Inflammatory macrophage treated with lipopolysaccharide for 4 hours (primary cell): ENCODE results near the gene AP2M1.
"Not testable (repeated sequence)": the region's sequence is repeated elsewhere in the genome, so short reads cannot be mapped to it uniquely, and the experiment has no call there.

Experiments
- DNase-seq: peaks from one replicate; pipeline ENCODE4 v3.0.0-alpha.2; 2020

AP2M1 gene

DNA sequence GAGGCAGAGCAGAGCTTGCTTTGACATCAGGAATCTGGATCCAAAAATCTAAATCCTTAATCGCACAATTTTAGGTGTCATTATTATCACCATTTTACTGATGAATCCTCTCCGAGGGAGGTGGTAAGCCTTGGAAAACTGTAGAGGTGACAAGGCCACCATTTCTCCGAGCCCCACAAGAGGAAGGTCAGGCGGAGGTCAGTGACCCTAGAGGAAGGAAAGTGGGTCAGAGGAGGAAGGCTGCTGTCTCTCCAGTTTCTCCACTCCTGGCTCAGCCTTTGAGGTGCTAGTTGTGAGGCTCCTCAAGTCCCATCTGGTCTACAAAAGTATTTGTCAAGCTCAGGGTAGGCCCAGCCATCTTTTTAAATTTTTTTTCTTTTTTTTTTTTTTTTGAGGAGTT lies 16.3 kb upstream of the AP2M1 start:
- no peak for DNase-seq

GRCh38 chr3:184160456-184160855 lies 14.2 kb upstream of the AP2M1 start:
- DNase-seq: peak; percentile 63

DNA sequence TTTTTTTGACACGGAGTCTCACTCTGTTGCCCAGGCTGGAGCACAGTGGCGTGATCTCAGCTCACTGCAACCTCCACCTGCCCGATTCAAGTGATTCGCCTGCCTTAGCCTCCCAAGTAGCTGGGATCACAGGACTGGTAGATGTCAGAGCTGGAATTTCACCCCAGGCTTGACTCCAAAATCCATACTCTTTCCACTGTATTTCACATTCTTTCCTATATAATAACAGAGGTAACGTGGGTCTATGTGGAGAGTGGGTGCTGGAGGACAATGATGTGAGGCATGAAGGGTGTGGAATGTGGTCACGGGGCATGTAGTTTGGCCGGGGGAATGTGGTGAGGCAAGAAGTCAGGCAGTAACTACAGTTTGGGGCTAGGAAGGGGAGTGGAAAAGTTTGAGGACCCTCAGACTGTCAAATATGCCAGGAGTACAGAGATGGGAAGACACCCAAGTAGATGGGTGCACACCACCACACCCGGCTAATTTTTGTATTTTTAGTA lies 12.0 kb upstream of the AP2M1 start:
- not testable (repeated sequence) for DNase-seq

GRCh38 chr3:184164648-184165330 lies 9.9 kb upstream of the AP2M1 start:
- DNase-seq: no peak

DNA sequence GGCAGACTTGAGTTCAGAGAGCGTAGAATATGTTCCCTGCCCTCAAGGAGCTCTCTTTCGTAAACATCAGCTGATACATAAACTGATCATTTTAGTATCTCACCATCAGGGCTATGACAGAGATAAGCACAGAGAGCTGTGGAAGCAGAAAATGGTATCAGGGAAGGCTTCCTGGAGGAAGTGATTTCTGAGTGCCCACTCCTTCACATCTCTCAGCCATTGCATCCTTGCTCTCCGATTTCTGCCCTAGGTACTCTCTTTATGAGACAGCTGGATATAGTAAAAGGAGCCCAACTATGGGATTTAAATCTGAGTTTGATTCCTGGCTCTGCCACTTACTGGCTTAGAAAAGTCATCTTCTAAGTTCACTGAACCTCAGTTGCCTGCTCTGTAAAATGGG lies 9.1 kb upstream of the AP2M1 start:
- DNase-seq: no peak

GRCh38 chr3:184166671-184167070 lies 8.0 kb upstream of the AP2M1 start:
- no peak for DNase-seq

DNA sequence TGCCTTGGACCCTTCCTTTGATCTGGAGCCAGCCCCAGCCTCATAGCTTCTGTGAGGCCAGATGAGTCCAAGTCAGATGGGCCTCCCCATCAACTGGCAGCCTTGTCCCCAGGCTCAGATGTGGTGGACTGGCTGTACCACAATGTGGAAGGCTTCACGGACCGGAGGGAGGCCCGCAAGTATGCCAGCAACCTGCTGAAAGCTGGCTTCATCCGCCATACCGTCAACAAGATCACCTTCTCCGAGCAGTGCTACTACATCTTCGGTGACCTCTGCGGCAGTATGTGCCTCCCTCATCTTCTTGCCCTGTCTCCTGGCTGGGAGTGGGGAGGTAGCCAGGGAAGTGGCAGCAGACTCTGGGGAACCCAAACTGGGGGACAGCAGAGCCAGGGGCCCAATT lies 6.9 kb upstream of the AP2M1 start:
- no peak for DNase-seq

GRCh38 chr3:184168363-184169120 lies 6.1 kb upstream of the AP2M1 start:
- no peak for DNase-seq

GRCh38 chr3:184169896-184170875 lies 4.5 kb upstream of the AP2M1 start:
- no peak for DNase-seq

DNA sequence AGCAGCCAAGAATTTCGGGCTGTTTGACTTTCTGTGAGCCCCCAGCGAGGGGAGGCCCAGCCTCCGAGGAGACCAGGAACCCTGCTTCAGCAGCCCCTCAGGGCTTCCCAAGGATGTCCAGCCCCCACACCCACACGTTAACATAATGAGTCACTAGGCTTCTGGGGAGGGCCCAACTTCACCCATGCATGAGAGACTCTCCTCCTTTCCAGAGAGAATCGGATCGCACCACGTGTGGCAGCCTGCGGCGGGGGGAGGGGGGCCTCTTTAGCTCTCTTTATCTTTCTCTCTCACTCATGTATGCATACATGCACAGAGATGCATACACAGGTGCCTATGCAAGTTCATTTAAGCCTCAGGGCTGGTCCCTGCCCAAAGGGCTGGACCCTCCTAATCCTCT lies 3.1 kb upstream of the AP2M1 start:
- DNase-seq: no peak

DNA sequence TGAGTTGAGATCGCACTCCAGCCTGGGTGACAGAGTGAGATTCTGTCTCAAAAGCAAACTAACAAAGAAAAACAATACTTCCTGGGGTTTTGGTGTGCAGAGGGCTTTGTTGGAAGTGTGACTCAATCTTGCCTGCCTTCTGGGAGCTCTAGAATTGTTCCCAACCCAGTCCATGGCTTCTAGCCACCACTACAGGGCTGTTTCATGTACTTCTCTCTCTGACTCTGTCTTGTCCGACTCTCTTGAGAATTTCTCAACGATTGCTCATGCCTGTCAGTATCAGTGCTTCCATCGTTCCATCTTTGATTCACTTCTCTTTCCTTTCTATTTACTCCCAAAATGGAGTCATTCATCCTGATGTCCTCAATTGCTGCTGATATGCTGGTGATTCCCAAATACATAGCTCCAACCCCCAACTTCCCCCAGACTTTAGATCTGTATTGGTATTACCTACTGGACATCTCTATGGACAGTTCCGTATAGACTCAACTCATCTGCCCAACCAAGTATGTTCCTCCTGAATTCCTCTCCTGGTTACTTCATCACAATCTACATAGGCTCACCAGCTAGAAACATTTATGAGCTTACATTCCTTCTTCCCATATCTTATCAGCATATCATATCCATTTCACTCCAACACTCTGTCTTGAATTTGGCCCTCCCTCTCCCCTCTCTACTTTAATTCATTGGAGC lies 1.8 kb upstream of the AP2M1 start:
- no peak for DNase-seq

DNA sequence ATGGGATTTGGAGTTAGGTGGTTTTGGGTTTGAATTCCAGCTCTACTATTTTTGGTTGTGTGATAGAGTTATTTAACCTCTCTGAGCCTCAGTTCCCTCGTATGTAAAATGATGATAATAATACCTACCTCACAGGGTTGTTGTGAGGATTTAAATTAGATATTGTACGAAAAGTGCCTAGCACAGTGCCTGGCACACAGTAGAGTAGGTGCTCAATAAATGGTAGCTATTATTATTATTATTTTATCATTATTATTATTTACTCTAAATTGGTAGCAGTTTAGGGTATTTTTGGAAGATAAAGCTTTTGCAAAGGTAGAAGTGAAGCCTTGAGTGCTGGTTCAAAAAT lies 1.3 kb upstream of the AP2M1 start:
- DNase-seq: no peak

- DNase-seq: no peak
Observed at GRCh38 chr3:184174284-184174645, 390 bp upstream of the AP2M1 start.

DNA sequence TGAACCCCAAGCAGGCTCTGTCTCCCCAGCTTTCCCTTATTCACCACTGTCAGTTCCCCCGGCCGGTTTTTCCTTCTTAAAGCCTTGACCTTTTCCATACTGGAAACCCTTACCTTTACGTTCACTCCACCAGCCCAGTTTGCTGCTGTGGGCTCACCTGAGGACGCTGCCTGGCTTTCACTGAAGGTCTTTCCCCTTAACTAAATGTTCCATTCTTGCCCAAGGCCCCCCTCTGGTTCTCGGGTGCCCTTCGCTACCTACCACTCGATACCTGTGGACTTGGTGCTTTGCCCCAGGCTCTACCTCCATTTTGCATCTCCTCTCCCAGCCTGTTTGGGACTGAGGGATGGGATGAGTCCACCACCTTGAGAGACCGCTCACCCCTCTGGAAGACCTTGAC lies 851 bp downstream of the AP2M1 start:
- no peak for DNase-seq

DNA sequence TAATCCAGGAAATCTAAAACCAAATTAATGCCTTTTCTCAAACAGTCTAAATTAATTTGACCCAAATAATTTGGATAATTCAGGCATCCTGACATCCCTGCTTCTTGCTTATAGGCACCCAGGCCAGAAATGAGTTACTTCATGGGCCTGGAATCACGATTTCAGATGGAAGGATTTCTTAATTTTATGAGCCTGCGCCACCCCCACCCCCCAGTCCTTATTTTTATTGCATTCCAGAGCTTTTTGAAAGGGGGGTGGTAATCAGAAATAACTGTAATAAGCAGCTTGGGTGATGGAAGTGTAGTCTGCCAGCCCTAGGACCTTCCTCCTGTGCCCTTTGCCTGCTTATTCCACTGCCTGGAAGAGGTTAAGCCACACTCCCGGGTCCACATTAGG lies 1.3 kb downstream of the AP2M1 start:
- no peak for DNase-seq

- peak; percentile 81 for DNase-seq
Observed at GRCh38 chr3:184176377-184177330, 2.0 kb downstream of the AP2M1 start.

GRCh38 chr3:184177331-184177731 lies 2.7 kb downstream of the AP2M1 start:
- peak; percentile 33 for DNase-seq

- DNase-seq: no peak
Observed at GRCh38 chr3:184177767-184178306, 3.2 kb downstream of the AP2M1 start.

DNA sequence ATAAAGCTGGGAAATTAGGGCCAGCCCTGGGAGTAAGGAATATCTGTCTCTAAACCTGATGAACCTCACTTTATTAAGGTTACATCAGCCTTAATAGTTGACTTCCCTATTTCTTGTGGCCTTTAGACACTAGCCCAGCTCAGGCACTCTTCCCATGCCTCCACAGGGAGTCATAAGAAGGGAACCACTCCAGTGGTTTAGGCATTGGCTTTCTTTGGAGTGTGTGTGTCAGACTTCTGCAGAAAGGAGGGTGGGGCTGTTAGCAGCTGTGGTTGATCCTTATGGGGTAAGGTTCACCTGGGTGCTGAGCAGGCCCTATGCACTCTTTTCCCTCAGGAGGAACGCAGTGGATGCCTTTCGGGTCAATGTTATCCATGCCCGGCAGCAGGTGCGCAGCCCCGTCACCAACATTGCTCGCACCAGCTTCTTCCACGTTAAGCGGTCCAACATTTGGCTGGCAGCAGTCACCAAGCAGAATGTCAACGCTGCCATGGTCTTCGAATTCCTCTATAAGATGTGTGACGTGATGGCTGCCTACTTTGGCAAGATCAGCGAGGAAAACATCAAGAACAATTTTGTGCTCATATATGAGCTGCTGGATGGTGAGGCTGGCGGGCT lies 4.0 kb downstream of the AP2M1 start:
- DNase-seq: peak; percentile 54

DNA sequence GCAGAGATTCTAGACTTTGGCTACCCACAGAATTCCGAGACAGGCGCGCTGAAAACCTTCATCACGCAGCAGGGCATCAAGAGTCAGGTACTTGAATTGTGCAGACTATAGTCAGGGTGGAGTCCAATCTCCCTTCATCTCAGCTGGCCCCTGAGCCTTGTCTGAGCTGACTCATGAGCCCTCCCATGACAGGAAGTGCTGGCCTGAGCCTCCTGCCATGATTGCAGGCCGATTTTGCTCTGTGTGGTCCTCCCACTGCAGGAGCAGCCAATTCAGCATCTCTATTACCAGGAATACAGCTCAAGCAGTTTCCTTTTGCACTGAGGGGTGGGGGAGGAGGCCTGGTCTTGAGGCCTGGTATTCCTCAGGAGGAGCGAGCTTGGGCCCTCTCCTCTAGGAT lies 5.5 kb downstream of the AP2M1 start:
- peak; percentile 47 for DNase-seq

- DNase-seq: no peak
Observed at GRCh38 chr3:184181596-184181995, 6.9 kb downstream of the AP2M1 start.
